ENCODE data around the gene GOLT1A. TPM values are rescaled to one million over a fixed set of nuclear protein-coding genes. Genes with fewer than 3 reads are reported as not detected.
"Not testable (repeated sequence)": the region's sequence is repeated elsewhere in the genome, so short reads cannot be mapped to it uniquely, and the experiment has no call there.

The GOLT1A gene
- total and polyA plus RNA-seq, 3 experiments from 2014 or later: not detected

- CTCF ChIA-PET: no interaction called here
- no peak overlapping the region for H3K4me3 ChIP-seq (ENCODE audit: low read length)
- no peaks in the 10 kb centered on the region for H3K27me3 ChIP-seq (ENCODE audit: insufficient read depth, low read length, poor library complexity, severe bottlenecking)
- Mint-ChIP-seq H3K4me3 (no peak overlapping the region), H3K27ac (no peak overlapping the region), H3K4me1 (no peaks in the 10 kb centered on the region), H3K9me3 (no peaks in the 10 kb centered on the region), H3K27me3 (peaks cover 1 to 13% of the 10 kb centered on the region in 2 donors), H3K36me3 (peaks cover 0 to 2% (median 0%) of the 10 kb centered on the region in 3 donors)
- POLR2A ChIA-PET: no interaction called here
- no peak for DNase-seq
- H3K36me3 ChIP-seq (ENCODE audit: insufficient read depth, low read length): no peaks in the 10 kb centered on the region
- H3K4me1 ChIP-seq (ENCODE audit: insufficient read depth, low read length): no peaks in the 10 kb centered on the region
- no peaks in the 10 kb centered on the region for H3K9me3 ChIP-seq (ENCODE audit: low read length)
- H3K27ac ChIP-seq (ENCODE audit: low read depth, low read length): no peak overlapping the region
These were observed 26.4 kb upstream of the GOLT1A start for GRCh38 chr1:204240233-204240632.

GRCh38 chr1:204239401-204239800, 25.6 kb upstream of the GOLT1A start:
- H3K4me3 ChIP-seq (ENCODE audit: low read length); H3K9me3 Mint-ChIP-seq; CTCF ChIA-PET; H3K27me3 Mint-ChIP-seq; H3K27ac ChIP-seq (ENCODE audit: low read depth, low read length); H3K9me3 ChIP-seq (ENCODE audit: low read length); H3K4me1 Mint-ChIP-seq; H3K27ac Mint-ChIP-seq; H3K4me1 ChIP-seq (ENCODE audit: insufficient read depth, low read length); H3K27me3 ChIP-seq (ENCODE audit: insufficient read depth, low read length, poor library complexity, severe bottlenecking); POLR2A ChIA-PET; H3K36me3 Mint-ChIP-seq; H3K36me3 ChIP-seq (ENCODE audit: insufficient read depth, low read length); H3K4me3 Mint-ChIP-seq; DNase-seq: not testable (repeated sequence)

GRCh38 chr1:204238520-204238919, 24.7 kb upstream of the GOLT1A start:
- Mint-ChIP-seq H3K27me3 (peaks cover 1 to 14% of the 10 kb centered on the region in 2 donors), H3K27ac (peak overlapping the region in 1 of 8 donors; percentile 84)
- H3K4me3 ChIP-seq (ENCODE audit: low read length); H3K4me3 Mint-ChIP-seq; CTCF ChIA-PET; H3K36me3 Mint-ChIP-seq; H3K27ac ChIP-seq (ENCODE audit: low read depth, low read length); H3K4me1 Mint-ChIP-seq; DNase-seq; H3K9me3 Mint-ChIP-seq; H3K4me1 ChIP-seq (ENCODE audit: insufficient read depth, low read length); POLR2A ChIA-PET; H3K27me3 ChIP-seq (ENCODE audit: insufficient read depth, low read length, poor library complexity, severe bottlenecking); H3K36me3 ChIP-seq (ENCODE audit: insufficient read depth, low read length); H3K9me3 ChIP-seq (ENCODE audit: low read length): not testable (repeated sequence)

GRCh38 chr1:204237515-204237914, 23.7 kb upstream of the GOLT1A start:
- peaks cover 3 to 14% of the 10 kb centered on the region in 2 donors for H3K27me3 Mint-ChIP-seq
- H3K36me3 ChIP-seq (ENCODE audit: insufficient read depth, low read length); H3K4me1 ChIP-seq (ENCODE audit: insufficient read depth, low read length); H3K4me3 Mint-ChIP-seq; H3K4me1 Mint-ChIP-seq; POLR2A ChIA-PET; H3K9me3 ChIP-seq (ENCODE audit: low read length); DNase-seq; H3K4me3 ChIP-seq (ENCODE audit: low read length); H3K9me3 Mint-ChIP-seq; H3K27me3 ChIP-seq (ENCODE audit: insufficient read depth, low read length, poor library complexity, severe bottlenecking); H3K27ac ChIP-seq (ENCODE audit: low read depth, low read length); H3K36me3 Mint-ChIP-seq; CTCF ChIA-PET; H3K27ac Mint-ChIP-seq: not testable (repeated sequence)

GRCh38 chr1:204232526-204232925, 18.7 kb upstream of the GOLT1A start:
- no peaks in the 10 kb centered on the region for H3K36me3 ChIP-seq (ENCODE audit: insufficient read depth, low read length)
- ChIA-PET CTCF (no interaction called here), POLR2A (no interaction called here)
- no peaks in the 10 kb centered on the region for H3K9me3 ChIP-seq (ENCODE audit: low read length)
- Mint-ChIP-seq H3K9me3 (no peaks in the 10 kb centered on the region), H3K4me1 (no peaks in the 10 kb centered on the region), H3K4me3 (no peak overlapping the region), H3K27ac (no peak overlapping the region), H3K36me3 (peaks cover 0 to 2% (median 0%) of the 10 kb centered on the region in 3 donors), H3K27me3 (peaks cover 8 to 11% of the 10 kb centered on the region in 2 donors)
- DNase-seq: no peak
- H3K27ac ChIP-seq (ENCODE audit: low read depth, low read length): no peak overlapping the region
- H3K4me3 ChIP-seq (ENCODE audit: low read length): no peak overlapping the region
- H3K27me3 ChIP-seq (ENCODE audit: insufficient read depth, low read length, poor library complexity, severe bottlenecking): no peaks in the 10 kb centered on the region
- H3K4me1 ChIP-seq (ENCODE audit: insufficient read depth, low read length): no peaks in the 10 kb centered on the region

- H3K4me1 ChIP-seq (ENCODE audit: insufficient read depth, low read length): no peaks in the 10 kb centered on the region
- H3K27me3 Mint-ChIP-seq: peaks cover 4 to 10% of the 10 kb centered on the region in 2 donors
- H3K36me3 Mint-ChIP-seq: no peaks in the 10 kb centered on the region
- no peak overlapping the region for H3K27ac Mint-ChIP-seq
- H3K4me1 Mint-ChIP-seq: no peaks in the 10 kb centered on the region
- H3K4me3 ChIP-seq (ENCODE audit: low read length): no peak overlapping the region
- no peaks in the 10 kb centered on the region for H3K9me3 ChIP-seq (ENCODE audit: low read length)
- ChIA-PET POLR2A (no interaction called here), CTCF (no interaction called here)
- no peaks in the 10 kb centered on the region for H3K27me3 ChIP-seq (ENCODE audit: insufficient read depth, low read length, poor library complexity, severe bottlenecking)
- no peaks in the 10 kb centered on the region for H3K36me3 ChIP-seq (ENCODE audit: insufficient read depth, low read length)
- no peaks in the 10 kb centered on the region for H3K9me3 Mint-ChIP-seq
- H3K4me3 Mint-ChIP-seq: no peak overlapping the region
- no peak overlapping the region for H3K27ac ChIP-seq (ENCODE audit: low read depth, low read length)
- no peak for DNase-seq
These were observed 16.4 kb upstream of the GOLT1A start for GRCh38 chr1:204230211-204230610.

GRCh38 chr1:204228896-204229295, 15.1 kb upstream of the GOLT1A start:
- CTCF ChIA-PET: interaction anchor here (0.8 kb wide), 1 partner anchor 22 kb away, joined by 4 read pairs; no protein-coding TSS in a partner anchor
- Mint-ChIP-seq H3K4me3 (no peak overlapping the region), H3K4me1 (no peaks in the 10 kb centered on the region), H3K9me3 (no peaks in the 10 kb centered on the region), H3K36me3 (no peaks in the 10 kb centered on the region), H3K27me3 (peaks cover 3 to 10% of the 10 kb centered on the region in 2 donors), H3K27ac (no peak overlapping the region)
- Histone ChIP-seq H3K9me3 (ENCODE audit: low read length) (no peaks in the 10 kb centered on the region), H3K27me3 (ENCODE audit: insufficient read depth, low read length, poor library complexity, severe bottlenecking) (no peaks in the 10 kb centered on the region), H3K4me1 (ENCODE audit: insufficient read depth, low read length) (no peaks in the 10 kb centered on the region), H3K36me3 (ENCODE audit: insufficient read depth, low read length) (no peaks in the 10 kb centered on the region), H3K4me3 (ENCODE audit: low read length) (no peak overlapping the region), H3K27ac (ENCODE audit: low read depth, low read length) (no peak overlapping the region)
- no peak for DNase-seq
- POLR2A ChIA-PET: no interaction called here

- Mint-ChIP-seq H3K4me1 (no peaks in the 10 kb centered on the region), H3K9me3 (no peaks in the 10 kb centered on the region), H3K27me3 (peaks cover 0 to 10% of the 10 kb centered on the region in 2 donors), H3K4me3 (no peak overlapping the region), H3K27ac (no peak overlapping the region), H3K36me3 (no peaks in the 10 kb centered on the region)
- POLR2A ChIA-PET: no interaction called here
- Histone ChIP-seq H3K27ac (ENCODE audit: low read depth, low read length) (no peak overlapping the region), H3K4me1 (ENCODE audit: insufficient read depth, low read length) (no peaks in the 10 kb centered on the region), H3K27me3 (ENCODE audit: insufficient read depth, low read length, poor library complexity, severe bottlenecking) (no peaks in the 10 kb centered on the region), H3K9me3 (ENCODE audit: low read length) (no peaks in the 10 kb centered on the region), H3K36me3 (ENCODE audit: insufficient read depth, low read length) (no peaks in the 10 kb centered on the region), H3K4me3 (ENCODE audit: low read length) (no peak overlapping the region)
- no peak for DNase-seq
- CTCF ChIA-PET: interaction anchor here (0.8 kb wide), 1 partner anchor 21 kb away, joined by 4 read pairs; no protein-coding TSS in a partner anchor
These were observed 14.4 kb upstream of the GOLT1A start for GRCh38 chr1:204227996-204228785.

Data from CD8-positive, alpha-beta memory T cell (primary cell).